HepG2 (cell line): Measurements from ENCODE around the gene SNX22. TPM values are rescaled to one million over a fixed set of nuclear protein-coding genes. Genes with fewer than 3 reads are reported as not detected.

Experiments
- ATAC-seq: fragments of 200-7000 bp; cut with Tn5 transposase; 3 replicates; pipeline ENCODE4 v1.9.1; 2020; ENCODE audit warnings: mild to moderate bottlenecking, moderate library complexity
- BruUV-seq: library from RNA; stranded (reverse); fragments of 400-500 nt; replicated peaks from 2 replicates; lab custom pipeline; 2021; lab: Mats Ljungman, UMichigan
- CTCF ChIA-PET: fragments of 300-600 bp; formaldehyde crosslinking; extraction: SDS; loops from one replicate; lab custom pipeline; 2021; ENCODE audit warnings: low total read pairs, inconsistent platforms, low intra/inter-chr PET ratio; lab: Yijun Ruan, JAX
- POLR2A ChIA-PET: fragments of 350-600 bp; sonication (Branson Sonifier 250); formaldehyde crosslinking; loops from one replicate; lab custom pipeline; 2020; ENCODE audit warnings: antibody characterized with exemption, inconsistent platforms; lab: Yijun Ruan, JAX
- DNase-seq: peaks from one replicate; pipeline ENCODE4 v3.0.0-alpha.2; 2015; ENCODE audit warnings: low spot score
- FAIRE-seq: peaks from 3 replicates; lab custom pipeline; 2011; peaks lifted over from hg19 to GRCh38; lab: Jason Lieb, UNC
- H2AFZ ChIP-seq: one replicate; pipeline ENCODE4 v1.6.1; 2011; ENCODE audit warnings: low read length, inconsistent platforms
- H3K27ac ChIP-seq: fragments of 300-600 bp; 3 replicates; pipeline ENCODE4 v1.8.0; 2011; ENCODE audit warnings: mixed run types, mild to moderate bottlenecking, mixed read lengths, low read length, inconsistent platforms; ENCODE audit not compliant: insufficient read depth; ENCODE audit errors: extremely low read length
- H3K27me3 ChIP-seq, 2 experiments: fragments of 200-600 bp in 1 of 2; 2 replicates in 1 of 2; 3 replicates in 1 of 2; pipeline versions ENCODE4 v1.6.0 to v1.8.0; 2011; ENCODE audit warnings: low read length in 2 of 2, mild to moderate bottlenecking in 2 of 2, moderate library complexity in 2 of 2, inconsistent platforms in 1 of 2; ENCODE audit not compliant: insufficient read depth in 2 of 2, control insufficient read depth in 1 of 2
- H3K36me3 ChIP-seq, 2 experiments: fragments of 200-600 bp in 1 of 2; replicated peaks in 1 of 2; 2 replicates in 1 of 2; 3 replicates in 1 of 2; pipeline versions ENCODE4 v1.5.1 to v1.8.0; 2011; ENCODE audit warnings: low read length in 2 of 2, inconsistent platforms in 1 of 2; ENCODE audit not compliant: insufficient read depth in 2 of 2, control insufficient read depth in 1 of 2
- H3K4me1 ChIP-seq: 2 replicates; pipeline ENCODE4 v1.5.1; 2012; ENCODE audit warnings: low read length, inconsistent platforms; ENCODE audit not compliant: insufficient read depth
- H3K4me2 ChIP-seq: 2 replicates; pipeline ENCODE4 v1.6.0; 2011; ENCODE audit warnings: low read depth, low read length, inconsistent platforms
- H3K4me3 ChIP-seq, 3 experiments: fragments of 200-600 bp in 1 of 3; sonication (generic), shearing (Covaris generic) in 1 of 3; replicated peaks in 1 of 3; 2 replicates each; pipeline ENCODE4 v1.5.1; 2011 to 2016; ENCODE audit warnings: low read length in 3 of 3, inconsistent platforms in 2 of 3, low read depth in 2 of 3, mild to moderate bottlenecking in 2 of 3, control low read depth in 1 of 3, mixed read lengths in 1 of 3; ENCODE audit not compliant: insufficient read depth in 1 of 3
- H3K79me2 ChIP-seq: one replicate; pipeline ENCODE4 v1.6.1; 2011; ENCODE audit warnings: low read length, inconsistent platforms; ENCODE audit not compliant: insufficient read depth
- H3K9ac ChIP-seq: 2 replicates; pipeline ENCODE4 v1.6.0; 2011; ENCODE audit warnings: mild to moderate bottlenecking, low read depth, low read length, inconsistent platforms; ENCODE audit not compliant: insufficient read depth
- H3K9me3 ChIP-seq: 2 replicates; pipeline ENCODE4 v1.5.1; 2012; ENCODE audit warnings: mild to moderate bottlenecking, low read length
- H4K20me1 ChIP-seq: 2 replicates; pipeline ENCODE4 v1.6.0; 2011; ENCODE audit warnings: inconsistent platforms, mild to moderate bottlenecking, low read length, moderate library complexity; ENCODE audit not compliant: insufficient read depth
- AGO2 ChIP-seq: fragments of 200-400 bp; formaldehyde crosslinking; optimal IDR thresholded peaks from 2 replicates; pipeline ENCODE3; 2017; ENCODE audit warnings: mild to moderate bottlenecking, low read depth, low read length, moderate library complexity
- HDAC1 ChIP-seq: sonication (generic); formaldehyde crosslinking; IDR thresholded peaks from 2 replicates; pipeline ENCODE4 v1.5.1; 2020; ENCODE audit warnings: mild to moderate bottlenecking, missing genetic modification reagents
- NFATC3 ChIP-seq: sonication (generic); formaldehyde crosslinking; IDR thresholded peaks from 2 replicates; pipeline ENCODE4 v1.5.1; 2020; ENCODE audit warnings: mild to moderate bottlenecking, missing genetic modification reagents
- PRPF4 ChIP-seq: fragments of 200-400 bp; formaldehyde crosslinking; IDR thresholded peaks from 2 replicates; pipeline ENCODE4 v1.6.1; 2016; ENCODE audit warnings: low read length, low read depth; ENCODE audit not compliant: poor library complexity, severe bottlenecking
- ZBTB38 ChIP-seq: sonication (generic); formaldehyde crosslinking; IDR thresholded peaks from 2 replicates; pipeline ENCODE4 v1.5.1; 2020; ENCODE audit warnings: mild to moderate bottlenecking, missing genetic modification reagents
- ZNF20 ChIP-seq: sonication (generic); formaldehyde crosslinking; IDR thresholded peaks from 2 replicates; pipeline ENCODE4 v1.4.0; 2020; ENCODE audit warnings: mild to moderate bottlenecking, moderate library complexity, missing genetic modification reagents
- ZNF317 ChIP-seq: sonication (generic); formaldehyde crosslinking; IDR thresholded peaks from 2 replicates; pipeline ENCODE4 v1.5.0; 2020; ENCODE audit warnings: mild to moderate bottlenecking, missing genetic modification reagents
- ZNF567 ChIP-seq: sonication (generic); formaldehyde crosslinking; IDR thresholded peaks from 2 replicates; pipeline ENCODE4 v1.8.1; 2023; ENCODE audit warnings: mild to moderate bottlenecking, missing genetic modification reagents, borderline replicate concordance
- ZNF614 ChIP-seq: IDR thresholded peaks from 2 replicates; pipeline ENCODE4 v1.6.1; 2018; ENCODE audit warnings: missing biosample characterization, missing genetic modification reagents, inconsistent platforms, borderline replicate concordance
- ZNF616 ChIP-seq: sonication (generic); formaldehyde crosslinking; IDR thresholded peaks from 2 replicates; pipeline ENCODE4 v1.5.0; 2020; ENCODE audit warnings: low read depth, mild to moderate bottlenecking, missing genetic modification reagents
- WGBS: methylation state at CpG from one replicate; pipeline ENCODE4 v1.1.6; 2017; ENCODE audit warnings: low lambda C conversion rate; 5-methylcytosine and 5-hydroxymethylcytosine counted together
- in situ Hi-C: cut with HindIII; loops from 2 replicates; pipeline ENCODE4 v1.10.0; 2017; ENCODE audit warnings: low pct_unique_long_range_greater_than_20kb; ENCODE audit not compliant: extremely low pct_ligation_motif_present
- intact Hi-C: fragments of 100-400 bp; cut with micrococcal nuclease; formaldehyde crosslinking; loops from one replicate; pipeline ENCODE4 v1.10.0; 2022; ENCODE audit not compliant: unreplicated experiment
- polyA plus RNA-seq, 8 experiments: library from polyadenylated mRNA; depleted of rRNA in 3 of 8; stranded (reverse) in 7 of 8; unstranded in 1 of 8; fragments of >200 nt; fragmentation: Illumina TruSeq in 4 of 8; extraction: Trizol in 4 of 8; gene quantifications; 2 replicates each; pipeline versions ENCODE4 v1.2.1 to v1.2.3, GENCODE V29; 2011 to 2016; ENCODE audit warnings: low read depth in 4 of 8, missing spikeins in 1 of 8, mixed read lengths in 1 of 8; ENCODE audit not compliant: insufficient read depth in 1 of 8
- total RNA-seq, 5 experiments: library from RNA; depleted of rRNA; stranded (reverse); fragments of >200 nt; fragmentation: Illumina TruSeq; extraction: Trizol; gene quantifications; 2 replicates each; pipeline ENCODE4 v1.2.3, GENCODE V29; 2016; ENCODE audit warnings: low read depth in 1 of 5

SNX22 gene
- total and polyA plus RNA-seq, 2 of the 13 experiments (the other 11 are each of a cell fraction or from before 2014, with no cell fraction given) = 2.3 to 5.5 TPM

- peaks cover 65% of the 10 kb centered on the region for H3K4me1 ChIP-seq
- ChIA-PET CTCF (no interaction called here), POLR2A (interaction anchor here (1.1 to 3.7 kb wide), 5 partner anchors 13 to 78 kb away, joined by 3 to 17 read pairs (median 4); partner anchors contain the start of genes CIAO2A and PPIB)
- peaks cover 8% of the 10 kb centered on the region for H4K20me1 ChIP-seq
- no TSS peak for BruUV-seq
- no peak overlapping the region for H3K9ac ChIP-seq
- H3K79me2 ChIP-seq = no peaks in the 10 kb centered on the region
- no peak overlapping the region for H3K4me2 ChIP-seq
- H3K36me3 ChIP-seq = peaks cover 0 to 3% of the 10 kb centered on the region in 2 experiments; a peak in 2 of 5 replicates
- H3K4me3 ChIP-seq = no peak overlapping the region
- WGBS = 79% methylated on average over 6 of the region's 9 CpGs
- DNase-seq (no peak), ATAC-seq (no peak), FAIRE-seq (no peak)
- intact Hi-C loops = no loop called here
- H3K27ac ChIP-seq = no peak overlapping the region
- H3K27me3 ChIP-seq = no peaks in the 10 kb centered on the region
- H3K9me3 ChIP-seq = no peaks in the 10 kb centered on the region
- TF ChIP-seq AGO2 (peak; percentile 29), NFATC3 (CRISPR knock-in tag) (no peak), ZNF317 (CRISPR knock-in tag) (no peak)
- TF ChIP-seq, all 625 proteins: peak for 1
- in situ Hi-C loops = loop anchor here (5.0 kb wide), 1 partner anchor 53 kb away; the partner anchor contains the start of gene SNX1
- no peak overlapping the region for H2AFZ ChIP-seq
Observed at GRCh38 chr15:64149893-64150578, 1.5 kb upstream of the SNX22 start.

- WGBS = 60% methylated on average over 4 of the region's 27 CpGs
- Histone ChIP-seq H3K9me3 (no peaks in the 10 kb centered on the region), H3K36me3 (peaks cover 16 to 21% of the 10 kb centered on the region in 2 experiments), H2AFZ (no peak overlapping the region), H3K4me3 (peak overlapping the region; percentile 80 to 90 (median 84)), H3K4me2 (peak overlapping the region; percentile 80), H4K20me1 (peaks cover 27% of the 10 kb centered on the region), H3K27me3 (no peaks in the 10 kb centered on the region), H3K4me1 (peaks cover 41% of the 10 kb centered on the region), H3K27ac (no peak overlapping the region), H3K9ac (peak overlapping the region; percentile 72; the same call in 1 of the 2 replicates), H3K79me2 (no peaks in the 10 kb centered on the region)
- DNase-seq (no peak), ATAC-seq (peak; percentile 4), FAIRE-seq (no peak)
- in situ Hi-C loops (loop anchor here (5.0 kb wide), 1 partner anchor 55 kb away; the partner anchor contains the start of gene SNX1), intact Hi-C loops (loop anchor here (2.0 kb wide), 1 partner anchor 56 kb away; no protein-coding TSS in a partner anchor)
- ChIA-PET POLR2A (interaction anchor here (2.0 to 4.1 kb wide), 3 partner anchors 10 to 81 kb away, joined by 7 to 52 read pairs (median 14); partner anchors contain the start of genes CIAO2A and PPIB), CTCF (no interaction called here)
- TSS peak; percentile 38 for BruUV-seq
- TF ChIP-seq ZNF567 (CRISPR knock-in tag) = no peak
- TF ChIP-seq ZNF614 = peak; percentile 94; the same call in 1 of the 2 replicates
- TF ChIP-seq ZNF20 = no peak
- TF ChIP-seq PRPF4 = peak; percentile 30
- peak; percentile 0; the same call in 1 of the 2 replicates for TF ChIP-seq HDAC1
- no peak for TF ChIP-seq ZNF616 (CRISPR knock-in tag)
- TF ChIP-seq ZBTB38 (CRISPR knock-in tag) = peak; percentile 62
Observed at GRCh38 chr15:64152507-64153387, 1.2 kb downstream of the SNX22 start.
